A673 (cell line): Measurements from ENCODE around the gene UBL7. TPM values are rescaled to one million over a fixed set of nuclear protein-coding genes. Genes with fewer than 3 reads are reported as not detected.

ENCODE experiments used
- BruUV-seq: library from RNA; stranded (reverse); fragments of 400-500 nt; replicated peaks from 2 replicates; lab custom pipeline; 2021; lab: Mats Ljungman, UMichigan
- CTCF ChIA-PET: fragments of 300-600 bp; sonication (Branson Sonifier 250); formaldehyde crosslinking; loops from one replicate; lab custom pipeline; 2022; ENCODE audit warnings: antibody characterized with exemption; lab: Charles Lee
- POLR2A ChIA-PET: fragments of 300-600 bp; sonication (Branson Sonifier 250); formaldehyde crosslinking; loops from one replicate; lab custom pipeline; 2022; ENCODE audit warnings: antibody characterized with exemption; ENCODE audit not compliant: low non-redundant PET; lab: Charles Lee
- DNase-seq: peaks from one replicate; pipeline ENCODE4 v3.0.0-alpha.2; 2015; ENCODE audit warnings: low spot score
- H3K27ac ChIP-seq: fragments of 200-600 bp; sonication (generic); 2 replicates; pipeline ENCODE4 v1.5.1; 2016; ENCODE audit warnings: mixed run types, low read depth, mild to moderate bottlenecking, mixed read lengths, antibody characterized with exemption, low read length; ENCODE audit not compliant: poor library complexity, severe bottlenecking
- H3K27me3 ChIP-seq: fragments of 200-600 bp; sonication (generic); replicated peaks from 2 replicates; pipeline ENCODE4 v1.6.1; 2017; ENCODE audit warnings: mixed run types, low read depth, mild to moderate bottlenecking, mixed read lengths, antibody characterized with exemption, low read length; ENCODE audit not compliant: insufficient read depth, poor library complexity
- H3K36me3 ChIP-seq: fragments of 200-600 bp; sonication (generic); 2 replicates; pipeline ENCODE4 v1.6.1; 2016; ENCODE audit warnings: mixed run types, mild to moderate bottlenecking, mixed read lengths, antibody characterized with exemption, low read length; ENCODE audit not compliant: insufficient read depth, poor library complexity, severe bottlenecking
- H3K4me1 ChIP-seq: fragments of 200-600 bp; sonication (generic); 2 replicates; pipeline ENCODE4 v1.6.1; 2017; ENCODE audit warnings: mixed run types, mild to moderate bottlenecking, mixed read lengths, antibody characterized with exemption, low read length; ENCODE audit not compliant: insufficient read depth, poor library complexity, severe bottlenecking
- H3K4me3 ChIP-seq: fragments of 200-600 bp; sonication (generic); 2 replicates; pipeline ENCODE4 v1.5.1; 2016; ENCODE audit warnings: low read depth, mixed run types, mild to moderate bottlenecking, mixed read lengths, low read length; ENCODE audit not compliant: poor library complexity, severe bottlenecking
- H3K9me3 ChIP-seq: fragments of 200-600 bp; sonication (generic); 2 replicates; pipeline ENCODE4 v1.6.1; 2016; ENCODE audit warnings: mixed run types, low read depth, mild to moderate bottlenecking, mixed read lengths, antibody characterized with exemption, low read length; ENCODE audit not compliant: poor library complexity, severe bottlenecking
- CTCF ChIP-seq: fragments of 300-800, 200-600 bp; sonication (generic); conservative IDR thresholded peaks from 2 replicates; pipeline ENCODE4 v1.5.1; 2017; ENCODE audit warnings: low read depth, mild to moderate bottlenecking, antibody characterized with exemption, low read length, moderate library complexity, mixed read lengths
- EZH2 ChIP-seq: fragments of 200-600 bp; sonication (generic); IDR thresholded peaks from 2 replicates; pipeline ENCODE4 v1.6.1; 2017; ENCODE audit warnings: borderline replicate concordance, low read depth, mild to moderate bottlenecking, mixed read lengths, antibody characterized with exemption, low read length; ENCODE audit not compliant: poor library complexity, severe bottlenecking
- intact Hi-C: fragments of 100-400 bp; cut with micrococcal nuclease; formaldehyde crosslinking; loops from one replicate; pipeline ENCODE4 v1.10.0; 2022; ENCODE audit not compliant: unreplicated experiment
- total RNA-seq: library from RNA; stranded (reverse); gene quantifications from 2 replicates; pipeline ENCODE4 v1.2.3, GENCODE V29; 2021

The UBL7 gene
- total RNA-seq, 1 experiment from 2014 or later = 72.5 TPM

GRCh38 chr15:74431645-74432044, 29.3 kb downstream of the UBL7 start:
- Histone ChIP-seq H3K27ac (no peak overlapping the region), H3K4me3 (no peak overlapping the region), H3K27me3 (peaks cover 26% of the 10 kb centered on the region), H3K36me3 (no peaks in the 10 kb centered on the region), H3K4me1 (peaks cover 11% of the 10 kb centered on the region), H3K9me3 (no peaks in the 10 kb centered on the region)
- BruUV-seq = no TSS peak
- CTCF ChIA-PET = interaction anchor here (0.9 kb wide), 1 partner anchor 50 kb away, joined by 10 read pairs; no protein-coding TSS in a partner anchor
- intact Hi-C loops = no loop called here
- no peak for TF ChIP-seq EZH2
- TF ChIP-seq CTCF = no peak
- POLR2A ChIA-PET = interaction anchor here (0.6 kb wide), 1 partner anchor 47 kb away, joined by 4 read pairs; no protein-coding TSS in a partner anchor
- no peak for DNase-seq

GRCh38 chr15:74431116-74431515, 29.8 kb downstream of the UBL7 start:
- no peaks in the 10 kb centered on the region for H3K9me3 ChIP-seq
- H3K27ac ChIP-seq = no peak overlapping the region
- H3K27me3 ChIP-seq = peaks cover 26% of the 10 kb centered on the region
- H3K4me1 ChIP-seq = peaks cover 11% of the 10 kb centered on the region
- no peaks in the 10 kb centered on the region for H3K36me3 ChIP-seq
- no TSS peak for BruUV-seq
- ChIA-PET POLR2A (no interaction called here), CTCF (no interaction called here)
- no peak for TF ChIP-seq CTCF
- no peak for TF ChIP-seq EZH2
- DNase-seq = no peak
- intact Hi-C loops = no loop called here
- H3K4me3 ChIP-seq = no peak overlapping the region

- TF ChIP-seq CTCF (no peak), EZH2 (no peak)
- Histone ChIP-seq H3K27me3 (peaks cover 26% of the 10 kb centered on the region), H3K4me1 (peaks cover 11% of the 10 kb centered on the region), H3K27ac (no peak overlapping the region), H3K36me3 (no peaks in the 10 kb centered on the region), H3K4me3 (no peak overlapping the region), H3K9me3 (no peaks in the 10 kb centered on the region)
- intact Hi-C loops = no loop called here
- no TSS peak for BruUV-seq
- ChIA-PET POLR2A (no interaction called here), CTCF (no interaction called here)
- no peak for DNase-seq
These were observed 30.4 kb downstream of the UBL7 start for GRCh38 chr15:74430510-74430951.
